H1 (cell line): ENCODE measurements around the gene DAPK2. TPM values are rescaled to one million over a fixed set of nuclear protein-coding genes. Genes with fewer than 3 reads are reported as not detected.
A peak's percentile ranks its signal among the peaks of the same experiment; 100 is the strongest.

Experiments
- CTCF ChIA-PET: fragments of 300-600 bp; sonication (Branson Sonifier 250); formaldehyde crosslinking; loops from one replicate; lab custom pipeline; 2021; ENCODE audit not compliant: partially characterized antibody; lab: Charles Lee
- POLR2A ChIA-PET: fragments of 300-600 bp; sonication (Branson Sonifier 250); formaldehyde crosslinking; loops from one replicate; lab custom pipeline; 2021; ENCODE audit warnings: inconsistent platforms; ENCODE audit not compliant: partially characterized antibody; lab: Charles Lee
- DNase-seq, 2 experiments: peaks; one replicate each; pipeline versions ENCODE4 v3.0.0 to v3.0.0-alpha.2; 2010 to 2022; ENCODE audit warnings: low spot score in 2 of 2, low read depth in 1 of 2, mixed read lengths in 1 of 2
- FAIRE-seq: peaks from 2 replicates; lab custom pipeline; 2011; peaks lifted over from hg19 to GRCh38; lab: Jason Lieb, UNC
- H2AFZ ChIP-seq: 2 replicates; pipeline ENCODE4 v1.8.1; 2012; ENCODE audit warnings: low read length, inconsistent platforms
- H2AK5ac ChIP-seq: 2 replicates; pipeline ENCODE4 v1.6.1; 2013; ENCODE audit warnings: low read depth, low read length
- H2BK120ac ChIP-seq: replicated peaks from 2 replicates; pipeline ENCODE3; 2013; ENCODE audit warnings: low read depth, low read length, inconsistent platforms
- H2BK12ac ChIP-seq: 2 replicates; pipeline ENCODE4 v1.6.1; 2013; ENCODE audit warnings: low read depth, low read length
- H2BK15ac ChIP-seq: 2 replicates; pipeline ENCODE4 v1.6.1; 2013; ENCODE audit warnings: low read length
- H2BK20ac ChIP-seq: 2 replicates; pipeline ENCODE4 v1.6.1; 2013; ENCODE audit warnings: low read length
- H2BK5ac ChIP-seq: 2 replicates; pipeline ENCODE4 v1.6.1; 2013; ENCODE audit warnings: low read depth, low read length
- H3K14ac ChIP-seq: 2 replicates; pipeline ENCODE4 v1.6.1; 2013; ENCODE audit warnings: inconsistent platforms; ENCODE audit not compliant: insufficient read length
- H3K18ac ChIP-seq: 2 replicates; pipeline ENCODE4 v1.6.1; 2013; ENCODE audit warnings: low read length; ENCODE audit errors: extremely low read depth
- H3K23ac ChIP-seq: 2 replicates; pipeline ENCODE4 v1.6.1; 2013; ENCODE audit warnings: inconsistent platforms; ENCODE audit not compliant: insufficient read length
- H3K23me2 ChIP-seq: 2 replicates; pipeline ENCODE4 v1.6.1; 2013; ENCODE audit warnings: low read depth, low read length
- H3K27ac ChIP-seq: 2 replicates; pipeline ENCODE4 v1.6.1; 2011; ENCODE audit warnings: low read depth, low read length, inconsistent platforms
- H3K27me3 ChIP-seq, 4 experiments: replicated peaks in 1 of 4; 1 replicate in 1 of 4; 2 replicates in 3 of 4; pipeline versions ENCODE4 v1.6.1 to v1.8.1; 2011 to 2013; ENCODE audit warnings: low read length in 3 of 4, mild to moderate bottlenecking in 3 of 4, inconsistent platforms in 2 of 4, mixed read lengths in 2 of 4, moderate library complexity in 1 of 4; ENCODE audit not compliant: control insufficient read depth in 3 of 4, insufficient read depth in 3 of 4; ENCODE audit errors: extremely low read depth in 1 of 4
- H3K36me3 ChIP-seq, 4 experiments: 2 replicates each; pipeline versions ENCODE4 v1.6.1 to v1.8.1; 2011 to 2013; ENCODE audit warnings: mild to moderate bottlenecking in 4 of 4, low read length in 3 of 4, moderate library complexity in 2 of 4, control low read depth in 1 of 4, inconsistent platforms in 1 of 4; ENCODE audit not compliant: insufficient read depth in 4 of 4, control insufficient read depth in 2 of 4
- H3K4ac ChIP-seq: replicated peaks from 2 replicates; pipeline ENCODE3; 2013; ENCODE audit warnings: low read length, low read depth, mixed read lengths, inconsistent platforms; ENCODE audit not compliant: insufficient read length
- H3K4me1 ChIP-seq, 4 experiments: replicated peaks in 1 of 4; 1 replicate in 1 of 4; 2 replicates in 3 of 4; pipeline versions ENCODE4 v1.6.1 to v1.8.1; 2011 to 2013; ENCODE audit warnings: low read length in 3 of 4, inconsistent platforms in 2 of 4, mixed read lengths in 1 of 4; ENCODE audit not compliant: insufficient read depth in 4 of 4, control insufficient read depth in 3 of 4
- H3K4me2 ChIP-seq, 2 experiments: 2 replicates each; pipeline versions ENCODE4 v1.6.1 to v1.8.1; 2011 to 2013; ENCODE audit warnings: low read depth in 2 of 2, low read length in 2 of 2, control low read depth in 1 of 2, inconsistent platforms in 1 of 2, mild to moderate bottlenecking in 1 of 2; ENCODE audit not compliant: insufficient read depth in 1 of 2
- H3K4me3 ChIP-seq, 4 experiments: fragments of 200-600, 300-600 bp in 1 of 4; sonication (generic), shearing (Covaris generic), sonication (Bioruptor Twin) in 1 of 4; 2 replicates each; pipeline versions ENCODE4 v1.5.1 to v1.8.1; 2011 to 2016; ENCODE audit warnings: low read length in 4 of 4, low read depth in 3 of 4, control low read depth in 2 of 4, inconsistent platforms in 2 of 4, mild to moderate bottlenecking in 2 of 4, mixed read lengths in 1 of 4, moderate library complexity in 1 of 4; ENCODE audit not compliant: insufficient read depth in 2 of 4; ENCODE audit errors: extremely low read depth in 1 of 4
- H3K56ac ChIP-seq: replicated peaks from 2 replicates; pipeline ENCODE3; 2013; ENCODE audit warnings: low read depth, mild to moderate bottlenecking, mixed read lengths, low read length, inconsistent platforms; ENCODE audit not compliant: insufficient read length
- H3K79me1 ChIP-seq: 2 replicates; pipeline ENCODE4 v1.6.1; 2013; ENCODE audit warnings: low read depth, low read length, control low read depth
- H3K79me2 ChIP-seq, 2 experiments: 2 replicates each; pipeline versions ENCODE4 v1.6.1 to v1.8.1; 2012 to 2013; ENCODE audit warnings: low read length in 2 of 2, mild to moderate bottlenecking in 2 of 2, inconsistent platforms in 1 of 2; ENCODE audit not compliant: insufficient read depth in 2 of 2, control insufficient read depth in 1 of 2
- H3K9ac ChIP-seq, 4 experiments: replicated peaks in 1 of 4; 1 replicate in 1 of 4; 2 replicates in 3 of 4; pipeline versions ENCODE4 v1.6.1 to v1.8.1; 2011 to 2013; ENCODE audit warnings: low read depth in 3 of 4, low read length in 3 of 4, control low read depth in 2 of 4, mild to moderate bottlenecking in 2 of 4, moderate library complexity in 2 of 4, inconsistent platforms in 1 of 4; ENCODE audit errors: extremely low read depth in 1 of 4
- H3K9me3 ChIP-seq, 2 experiments: 2 replicates each; pipeline versions ENCODE4 v1.6.1 to v1.8.1; 2012 to 2013; ENCODE audit warnings: mild to moderate bottlenecking in 2 of 2, moderate library complexity in 2 of 2, control low read depth in 1 of 2, inconsistent platforms in 1 of 2, low read depth in 1 of 2, low read length in 1 of 2, mixed read lengths in 1 of 2; ENCODE audit not compliant: insufficient read depth in 2 of 2
- H4K20me1 ChIP-seq, 2 experiments: replicated peaks in 1 of 2; 2 replicates each; pipeline versions ENCODE3 to v1.8.1; 2011 to 2013; ENCODE audit warnings: inconsistent platforms in 2 of 2, low read length in 2 of 2, mild to moderate bottlenecking in 1 of 2; ENCODE audit not compliant: insufficient read depth in 2 of 2, control insufficient read depth in 1 of 2
- H4K5ac ChIP-seq: 2 replicates; pipeline ENCODE4 v1.6.1; 2013; ENCODE audit warnings: low read length, low read depth, mixed read lengths, inconsistent platforms; ENCODE audit not compliant: insufficient read length
- H4K8ac ChIP-seq: 2 replicates; pipeline ENCODE4 v1.8.0; 2013; ENCODE audit warnings: mild to moderate bottlenecking, moderate library complexity, low read length, inconsistent platforms; ENCODE audit not compliant: insufficient read depth; ENCODE audit errors: extremely low read depth
- H4K91ac ChIP-seq: replicated peaks from 2 replicates; pipeline ENCODE3; 2013; ENCODE audit warnings: low read length, mixed read lengths, inconsistent platforms; ENCODE audit not compliant: insufficient read length
- EGR1 ChIP-seq: IDR thresholded peaks from 2 replicates; pipeline ENCODE4 v1.6.1; 2011; ENCODE audit warnings: low read depth, low read length, borderline replicate concordance
- HDAC6 ChIP-seq: IDR thresholded peaks from one replicate; pipeline ENCODE4 v1.7.1; 2012; ENCODE audit warnings: low read depth, mild to moderate bottlenecking, inconsistent platforms, low read length, moderate library complexity
- RFX5 ChIP-seq: IDR thresholded peaks from 2 replicates; pipeline ENCODE4 v1.6.1; 2011; ENCODE audit warnings: low read depth, low read length, improper control_type of control experiment, borderline replicate concordance
- SP2 ChIP-seq: IDR thresholded peaks from 2 replicates; pipeline ENCODE4 v1.6.1; 2012; ENCODE audit warnings: mild to moderate bottlenecking, low read length, inconsistent platforms
- WGBS, 2 experiments: shearing (Covaris generic) in 1 of 2; methylation state at CpG; one replicate each; pipeline versions ENCODE4 v1.1.6 to v1.1.7; 2013 to 2015; ENCODE audit warnings: low lambda C conversion rate in 2 of 2, mixed read lengths in 2 of 2, inconsistent platforms in 1 of 2, low coverage in 1 of 2, missing lambda C conversion rate in 1 of 2; ENCODE audit not compliant: insufficient replicate concordance in 2 of 2, insufficient coverage in 1 of 2, insufficient read length in 1 of 2; ENCODE audit errors: extremely low coverage in 1 of 2, missing lambda C conversion rate in 1 of 2; 5-methylcytosine and 5-hydroxymethylcytosine counted together
- polyA plus RNA-seq, 7 experiments: library from polyadenylated mRNA; depleted of rRNA in 3 of 7; stranded (reverse) in 5 of 7; unstranded in 2 of 7; fragments of >200 nt in 5 of 7; fragments of 200-250 nt in 2 of 7; gene quantifications; 1 replicate in 5 of 7; 2 replicates in 1 of 7; 4 replicates in 1 of 7; pipeline versions ENCODE4 v1.2.1 to v1.2.3, GENCODE V29; 2011 to 2013; ENCODE audit warnings: missing spikeins in 2 of 7, mixed read lengths in 2 of 7
- total RNA-seq: library from RNA; stranded (reverse); fragmentation: NEBNext Ultra II Directional; extraction: Animal tissue kit (Norgen Biotek cat#: 25700); gene quantifications from 2 replicates; pipeline ENCODE4 v1.2.1, GENCODE V29; 2021

Gene DAPK2
- total and polyA plus RNA-seq, 2 of the 8 experiments (the other 6 are each of a cell fraction or from before 2014, with no cell fraction given): 1.8 to 2.9 TPM

DNA sequence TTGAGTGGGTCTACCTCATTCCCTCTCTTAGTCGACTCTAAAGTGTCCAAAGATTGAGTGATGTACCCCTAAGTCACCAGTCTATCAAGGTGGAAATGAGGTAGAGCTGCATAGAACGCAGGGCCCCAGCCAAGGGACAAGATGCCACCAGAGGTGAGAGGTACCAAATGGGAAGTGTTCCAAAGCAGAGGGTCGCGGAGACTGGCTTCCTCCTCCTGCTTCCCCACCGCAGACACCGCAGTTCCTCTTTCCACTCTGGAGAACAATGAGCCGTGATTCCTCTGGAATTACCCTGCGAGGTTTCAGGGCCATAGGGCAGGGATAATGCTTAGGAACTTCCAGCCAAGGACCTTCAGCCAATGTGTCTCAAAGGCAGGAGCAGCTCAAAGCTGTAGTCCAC is 55.8 kb downstream of the DAPK2 start:
- 87% methylated on average over 8 of the region's 8 CpGs; no CpG with 5 or more reads in 1 of the 2 experiments for WGBS, 2 experiments
- Histone ChIP-seq H3K79me1 (no peaks in the 10 kb centered on the region), H3K14ac (no peak overlapping the region), H2BK12ac (0 out of 2 replicates have a peak overlapping the region, but pooled peaks have one; percentile 17), H4K20me1 (no peaks in the 10 kb centered on the region), H2AFZ (no peak overlapping the region), H2BK15ac (no peak overlapping the region), H3K36me3 (no peaks in the 10 kb centered on the region), H4K8ac (no peak overlapping the region), H2BK120ac (no peak overlapping the region), H3K9ac (no peak overlapping the region), H3K4me3 (no peak overlapping the region), H3K79me2 (no peaks in the 10 kb centered on the region), H3K23me2 (no peaks in the 10 kb centered on the region; the same call in 1 of the 2 replicates), H2BK20ac (no peak overlapping the region), H3K4me1 (no peaks in the 10 kb centered on the region), H4K5ac (no peak overlapping the region), H3K4me2 (no peak overlapping the region), H3K27me3 (no peaks in the 10 kb centered on the region), H3K18ac (no peak overlapping the region), H4K91ac (no peak overlapping the region), H3K27ac (no peak overlapping the region), H2AK5ac (no peak overlapping the region), H3K56ac (no peak overlapping the region), H2BK5ac (no peak overlapping the region), H3K23ac (no peak overlapping the region), H3K4ac (no peak overlapping the region), H3K9me3 (no peaks in the 10 kb centered on the region)
- CTCF ChIA-PET: interaction anchor here (0.6 to 1.5 kb wide), 3 partner anchors 45 to 77 kb away, joined by 3 to 6 read pairs (median 3); no protein-coding TSS in a partner anchor
- FAIRE-seq (no peak), DNase-seq (no peak)
- POLR2A ChIA-PET: interaction anchor here (1.2 kb wide), 1 partner anchor 9 kb away, joined by 3 read pairs; no protein-coding TSS in a partner anchor
- no peak for TF ChIP-seq RFX5
- no peak for TF ChIP-seq HDAC6
- TF ChIP-seq EGR1: no peak
- TF ChIP-seq SP2: no peak
